ENCODE data around the gene DNM3.

Gene DNM3

GRCh38 chr1:171817511-171818265 lies 23.6 kb upstream of the DNM3 start:
- peak; percentile 26 for DNase-seq (ENCODE audit: low read depth)

GRCh38 chr1:171819946-171820345 lies 21.4 kb upstream of the DNM3 start:
- no peak for DNase-seq (ENCODE audit: low read depth)

DNA sequence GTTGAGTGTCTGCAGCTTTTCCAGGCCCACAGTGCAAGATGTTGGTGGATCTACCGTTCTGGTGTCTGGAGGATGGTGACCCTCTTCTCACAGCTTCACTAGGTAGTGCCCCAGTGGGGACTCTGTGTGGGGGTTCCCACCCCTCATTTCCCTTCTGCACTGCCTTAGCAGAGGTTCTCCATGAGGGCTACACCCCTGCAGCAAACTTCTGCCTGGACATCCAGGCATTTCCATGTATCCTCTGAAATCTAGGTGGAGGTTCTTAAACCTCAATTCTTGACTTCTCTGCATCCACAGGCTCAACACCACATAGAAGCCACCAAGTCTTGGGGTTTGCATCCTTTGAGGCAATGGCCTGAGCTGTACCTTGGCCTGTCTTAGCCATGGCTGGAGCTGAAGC lies 14.3 kb upstream of the DNM3 start:
- DNase-seq (ENCODE audit: low read depth): no peak

- DNase-seq (ENCODE audit: low read depth): no peak
Observed at GRCh38 chr1:171828794-171829193, 12.5 kb upstream of the DNM3 start.

GRCh38 chr1:171833091-171833825 lies 8.0 kb upstream of the DNM3 start:
- DNase-seq (ENCODE audit: low read depth): no peak

- no peak for DNase-seq (ENCODE audit: low read depth)
Observed at GRCh38 chr1:171834821-171835220, 6.5 kb upstream of the DNM3 start.

GRCh38 chr1:171835891-171836290 lies 5.4 kb upstream of the DNM3 start:
- no peak for DNase-seq (ENCODE audit: low read depth)

DNA sequence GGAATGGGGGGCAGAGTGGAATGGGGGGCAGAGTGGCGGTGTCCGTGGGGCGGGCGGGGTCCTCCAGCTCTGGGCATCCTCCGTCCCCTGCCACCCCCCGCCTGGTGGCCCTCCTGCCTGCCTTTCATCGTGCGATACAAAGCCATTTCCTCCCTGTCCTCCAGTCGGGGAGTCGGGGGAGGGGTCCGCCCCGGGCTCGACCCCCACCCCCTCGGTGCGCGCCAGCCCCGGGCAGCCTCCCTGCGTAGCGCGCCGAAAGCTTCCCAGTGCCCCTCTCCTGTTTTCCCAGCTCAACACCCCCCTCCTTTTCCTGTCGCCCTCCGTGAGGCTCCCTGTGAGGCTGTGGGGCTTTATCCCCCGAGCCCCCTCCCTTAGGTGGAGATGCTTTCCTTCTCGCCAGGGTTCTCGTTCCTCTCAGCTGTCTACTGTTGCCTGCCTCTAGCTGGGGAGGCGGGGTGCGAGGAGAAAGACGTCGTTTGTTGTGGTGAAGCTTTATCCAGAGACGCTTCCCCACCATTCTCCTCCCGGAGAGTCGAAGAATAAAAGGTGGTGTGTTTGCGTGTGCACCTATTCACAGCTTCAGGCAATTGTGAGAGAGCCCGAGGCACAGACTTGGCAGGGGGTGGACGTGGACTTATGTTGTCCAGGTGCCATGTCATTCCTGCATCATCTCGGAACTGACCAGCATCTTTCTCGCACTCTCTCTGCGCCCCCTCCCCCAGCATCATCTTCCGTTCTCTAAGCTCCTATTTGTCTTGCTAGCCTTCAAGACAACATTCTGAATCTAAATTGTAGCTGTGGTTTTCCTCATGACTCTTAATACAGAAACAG lies 848 bp downstream of the DNM3 start:
- DNase-seq (ENCODE audit: low read depth): no peak

DNA sequence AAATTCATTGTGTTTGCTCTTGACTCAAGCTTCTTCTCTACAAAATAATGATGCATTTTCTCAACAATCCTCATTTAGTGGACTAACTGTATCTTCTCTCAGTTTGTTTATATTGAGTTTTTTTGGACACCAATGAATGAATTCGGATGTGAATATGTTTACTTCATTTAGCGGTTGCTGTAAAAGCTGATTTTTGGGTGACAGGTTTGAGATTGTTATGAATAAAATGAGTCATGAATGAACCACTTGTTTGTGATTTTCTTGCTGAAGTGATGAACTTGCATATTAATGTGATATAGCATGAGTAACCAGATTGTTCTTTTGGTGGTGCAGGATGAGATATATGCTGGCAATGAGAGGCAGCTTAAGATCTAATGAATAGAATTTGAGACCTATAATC lies 3.1 kb downstream of the DNM3 start:
- no peak for DNase-seq (ENCODE audit: low read depth)

GRCh38 chr1:171845998-171846397 lies 4.7 kb downstream of the DNM3 start:
- DNase-seq (ENCODE audit: low read depth): no peak

- DNase-seq (ENCODE audit: low read depth): no peak
Observed at GRCh38 chr1:171849245-171849898, 8.1 kb downstream of the DNM3 start.

DNA sequence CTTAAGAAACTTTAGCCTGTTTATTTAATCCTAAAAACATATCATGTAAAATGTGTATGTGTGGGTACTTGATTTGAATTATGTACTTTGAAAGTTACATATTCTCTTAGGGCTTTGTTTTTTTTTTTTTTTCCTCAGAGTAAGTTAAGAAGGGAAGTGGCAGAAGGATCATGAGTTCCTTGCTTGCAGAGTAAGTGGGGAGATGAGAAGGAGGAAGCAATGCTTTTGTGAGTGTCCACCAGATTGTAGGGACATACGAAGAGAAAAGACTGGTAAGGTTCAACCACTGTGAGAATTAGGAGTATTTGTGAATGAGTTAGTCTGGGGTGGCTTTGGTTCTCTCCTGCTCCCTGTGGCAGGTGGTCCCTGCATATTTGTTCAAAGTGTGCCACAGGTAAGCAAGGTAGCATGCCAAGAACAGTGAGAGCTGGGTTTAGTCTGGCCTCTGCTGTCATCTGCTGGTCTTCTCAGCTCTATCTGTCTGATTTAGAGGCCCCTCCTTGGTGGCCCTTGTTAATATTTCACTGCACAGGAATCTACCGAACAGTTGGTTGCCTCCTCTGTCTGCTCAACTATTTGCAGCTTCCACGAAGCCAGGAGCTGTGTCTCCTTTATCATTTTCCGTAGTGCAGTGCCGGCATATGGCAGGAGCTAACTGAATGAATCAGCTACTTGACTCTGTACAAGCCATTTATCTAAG lies 9.5 kb downstream of the DNM3 start:
- no peak for DNase-seq (ENCODE audit: low read depth)

DNA sequence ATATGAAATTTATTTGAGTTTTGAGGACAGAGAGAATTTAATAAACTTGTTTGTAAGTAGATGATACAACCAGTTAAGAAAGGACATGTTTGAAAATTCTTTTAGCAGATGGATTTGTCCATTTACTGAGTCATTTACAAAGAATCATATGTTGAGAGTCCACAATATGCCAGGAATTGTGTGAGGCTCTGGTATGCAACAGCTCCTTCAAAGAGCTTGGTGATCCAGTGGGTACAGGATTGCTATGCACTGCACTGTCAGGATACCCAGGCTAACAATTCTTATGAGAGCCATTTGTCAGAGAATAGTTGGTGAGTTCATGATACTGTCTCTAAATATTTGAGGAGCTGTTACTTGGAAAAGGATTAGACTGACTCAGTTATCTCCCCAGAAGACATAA lies 11.0 kb downstream of the DNM3 start:
- DNase-seq (ENCODE audit: low read depth): no peak

GRCh38 chr1:171855381-171855780 lies 14.1 kb downstream of the DNM3 start:
- DNase-seq (ENCODE audit: low read depth): no peak

GRCh38 chr1:171858696-171859095 lies 17.4 kb downstream of the DNM3 start:
- no peak for DNase-seq (ENCODE audit: low read depth)

DNA sequence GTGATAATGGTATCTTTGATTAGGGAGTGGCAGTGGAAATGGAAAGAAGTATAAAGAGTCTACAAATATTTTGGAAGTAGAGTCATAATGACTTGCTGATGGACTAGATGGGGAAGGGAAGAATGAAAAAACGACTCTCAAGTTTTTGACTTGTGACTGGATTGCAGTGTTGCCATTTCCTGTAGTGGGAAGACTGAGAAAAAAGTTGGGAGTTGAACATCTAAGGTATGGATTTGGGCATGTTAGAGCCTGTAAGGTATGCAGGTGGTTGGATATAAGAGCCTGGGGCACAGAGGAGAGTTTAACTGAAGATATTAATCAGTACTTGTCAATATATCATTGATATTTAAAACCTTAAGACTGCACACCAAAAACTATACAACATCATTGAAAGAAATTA lies 19.4 kb downstream of the DNM3 start:
- no peak for DNase-seq (ENCODE audit: low read depth)

- no peak for DNase-seq (ENCODE audit: low read depth)
Observed at GRCh38 chr1:171863531-171863930, 22.2 kb downstream of the DNM3 start.

DNA sequence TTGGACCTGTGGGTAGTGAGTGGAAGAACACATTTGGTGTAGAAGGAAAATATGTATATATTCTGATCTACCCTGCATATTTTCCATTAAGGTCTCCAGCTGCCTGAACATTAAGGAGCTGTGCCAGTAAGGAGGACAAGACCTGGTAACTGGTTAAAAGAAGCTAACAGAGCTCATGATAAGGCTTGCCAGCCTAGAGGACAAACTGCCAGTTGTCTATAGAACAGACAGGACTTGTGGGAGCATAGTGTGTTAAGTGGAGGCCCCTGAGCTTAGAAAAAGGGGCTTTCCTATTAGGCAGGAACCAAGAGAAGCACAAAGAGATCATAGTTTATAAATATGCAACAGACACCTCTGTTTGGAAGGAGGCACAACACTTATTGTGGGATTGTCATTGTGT lies 23.0 kb downstream of the DNM3 start:
- DNase-seq (ENCODE audit: low read depth): no peak

DNA sequence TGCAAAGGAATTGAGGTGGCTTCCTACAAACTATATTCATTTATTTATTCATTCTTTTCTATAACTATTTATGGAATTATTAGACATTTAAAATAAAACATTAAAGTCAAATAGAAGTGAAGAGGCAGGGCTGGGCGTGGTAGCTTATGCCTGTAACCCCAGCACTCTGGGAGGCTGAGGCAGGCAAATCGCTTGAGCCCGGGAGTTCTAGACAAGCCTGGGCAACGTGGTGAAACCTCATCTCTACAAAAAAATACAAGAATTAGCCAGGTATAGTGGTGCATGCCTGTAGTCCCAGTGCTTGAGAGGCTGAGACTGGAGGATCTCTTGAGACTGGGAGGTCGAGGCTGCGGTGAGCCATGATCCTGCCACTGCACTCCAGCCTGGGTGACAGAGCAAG lies 23.8 kb downstream of the DNM3 start:
- no peak for DNase-seq (ENCODE audit: low read depth)

DNA sequence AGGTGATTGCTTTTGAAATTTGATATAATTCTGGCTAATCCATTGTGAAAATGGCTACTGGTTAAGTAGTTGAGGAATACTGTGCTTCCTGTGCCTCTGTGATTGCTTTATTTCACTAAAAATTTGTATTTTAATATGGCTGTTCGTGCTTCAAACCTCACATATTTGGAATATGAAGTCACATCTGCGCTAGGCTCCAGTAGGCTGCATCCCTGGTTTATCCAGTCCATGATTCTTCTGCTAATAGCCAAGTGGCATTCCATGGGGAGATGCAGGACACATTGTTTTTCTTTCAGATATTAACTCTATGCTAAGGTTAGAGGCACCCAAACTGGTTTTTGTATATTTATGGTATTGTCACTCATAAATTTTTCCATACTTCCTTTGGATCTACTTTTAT lies 25.9 kb downstream of the DNM3 start:
- DNase-seq (ENCODE audit: low read depth): no peak

- DNase-seq (ENCODE audit: low read depth): no peak
Observed at GRCh38 chr1:171868217-171868803, 27.0 kb downstream of the DNM3 start.

Measured in activated T-cell treated with anti-CD3 and anti-CD28 coated beads for 24 hours (primary cell).